ENCODE measurements around the gene CDHR3.
"Not testable (repeated sequence)": the region's sequence is repeated elsewhere in the genome, so short reads cannot be mapped to it uniquely, and the experiment has no call there.

DNA sequence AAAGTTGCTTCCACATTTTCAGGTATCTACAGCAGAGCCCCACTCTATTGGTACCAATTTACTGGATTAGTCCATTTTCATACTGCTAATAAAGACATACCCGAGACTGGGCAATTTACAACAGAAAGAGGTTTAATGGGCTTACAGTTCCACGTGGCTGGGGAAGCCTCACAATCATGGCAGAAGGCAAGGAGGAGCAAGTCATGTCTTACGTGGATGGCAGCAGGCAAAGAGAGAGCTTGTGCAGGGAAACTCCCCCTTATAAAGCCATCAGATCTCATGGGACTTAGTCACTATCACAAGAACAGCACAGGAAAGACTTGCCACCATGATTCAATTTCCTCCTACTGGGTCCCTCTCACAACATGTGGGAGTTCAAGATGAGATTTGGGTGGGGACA lies 44.7 kb downstream of the CDHR3 start:
- TF ChIP-seq, protein P1, sequence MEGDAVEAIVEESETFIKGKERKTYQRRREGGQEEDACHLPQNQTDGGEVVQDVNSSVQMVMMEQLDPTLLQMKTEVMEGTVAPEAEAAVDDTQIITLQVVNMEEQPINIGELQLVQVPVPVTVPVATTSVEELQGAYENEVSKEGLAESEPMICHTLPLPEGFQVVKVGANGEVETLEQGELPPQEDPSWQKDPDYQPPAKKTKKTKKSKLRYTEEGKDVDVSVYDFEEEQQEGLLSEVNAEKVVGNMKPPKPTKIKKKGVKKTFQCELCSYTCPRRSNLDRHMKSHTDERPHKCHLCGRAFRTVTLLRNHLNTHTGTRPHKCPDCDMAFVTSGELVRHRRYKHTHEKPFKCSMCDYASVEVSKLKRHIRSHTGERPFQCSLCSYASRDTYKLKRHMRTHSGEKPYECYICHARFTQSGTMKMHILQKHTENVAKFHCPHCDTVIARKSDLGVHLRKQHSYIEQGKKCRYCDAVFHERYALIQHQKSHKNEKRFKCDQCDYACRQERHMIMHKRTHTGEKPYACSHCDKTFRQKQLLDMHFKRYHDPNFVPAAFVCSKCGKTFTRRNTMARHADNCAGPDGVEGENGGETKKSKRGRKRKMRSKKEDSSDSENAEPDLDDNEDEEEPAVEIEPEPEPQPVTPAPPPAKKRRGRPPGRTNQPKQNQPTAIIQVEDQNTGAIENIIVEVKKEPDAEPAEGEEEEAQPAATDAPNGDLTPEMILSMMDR (IDR thresholded peaks at IDR 0.05): not testable (repeated sequence)
- TF ChIP-seq, protein P2, sequence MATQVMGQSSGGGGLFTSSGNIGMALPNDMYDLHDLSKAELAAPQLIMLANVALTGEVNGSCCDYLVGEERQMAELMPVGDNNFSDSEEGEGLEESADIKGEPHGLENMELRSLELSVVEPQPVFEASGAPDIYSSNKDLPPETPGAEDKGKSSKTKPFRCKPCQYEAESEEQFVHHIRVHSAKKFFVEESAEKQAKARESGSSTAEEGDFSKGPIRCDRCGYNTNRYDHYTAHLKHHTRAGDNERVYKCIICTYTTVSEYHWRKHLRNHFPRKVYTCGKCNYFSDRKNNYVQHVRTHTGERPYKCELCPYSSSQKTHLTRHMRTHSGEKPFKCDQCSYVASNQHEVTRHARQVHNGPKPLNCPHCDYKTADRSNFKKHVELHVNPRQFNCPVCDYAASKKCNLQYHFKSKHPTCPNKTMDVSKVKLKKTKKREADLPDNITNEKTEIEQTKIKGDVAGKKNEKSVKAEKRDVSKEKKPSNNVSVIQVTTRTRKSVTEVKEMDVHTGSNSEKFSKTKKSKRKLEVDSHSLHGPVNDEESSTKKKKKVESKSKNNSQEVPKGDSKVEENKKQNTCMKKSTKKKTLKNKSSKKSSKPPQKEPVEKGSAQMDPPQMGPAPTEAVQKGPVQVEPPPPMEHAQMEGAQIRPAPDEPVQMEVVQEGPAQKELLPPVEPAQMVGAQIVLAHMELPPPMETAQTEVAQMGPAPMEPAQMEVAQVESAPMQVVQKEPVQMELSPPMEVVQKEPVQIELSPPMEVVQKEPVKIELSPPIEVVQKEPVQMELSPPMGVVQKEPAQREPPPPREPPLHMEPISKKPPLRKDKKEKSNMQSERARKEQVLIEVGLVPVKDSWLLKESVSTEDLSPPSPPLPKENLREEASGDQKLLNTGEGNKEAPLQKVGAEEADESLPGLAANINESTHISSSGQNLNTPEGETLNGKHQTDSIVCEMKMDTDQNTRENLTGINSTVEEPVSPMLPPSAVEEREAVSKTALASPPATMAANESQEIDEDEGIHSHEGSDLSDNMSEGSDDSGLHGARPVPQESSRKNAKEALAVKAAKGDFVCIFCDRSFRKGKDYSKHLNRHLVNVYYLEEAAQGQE (IDR thresholded peaks at IDR 0.05; ENCODE audit: insufficient read depth in 1 of 2, low read depth in 2 of 2, low read length in 1 of 2): not testable (repeated sequence)
- TF ChIP-seq TCF7L2 (IDR thresholded peaks at IDR 0.05; ENCODE audit: low read depth, low read length): not testable (repeated sequence)

Data from Panc1 (cell line).